SK-N-SH treated with all-trans-retinoic acid at 6 μM for 48 hours (cell line): ENCODE results near the gene NUDT2.
A peak's percentile ranks its signal among the peaks of the same experiment; 100 is the strongest.
"Not testable (repeated sequence)": the region's sequence is repeated elsewhere in the genome, so short reads cannot be mapped to it uniquely, and the experiment has no call there.

Experiments
- ATAC-seq: fragments of 200-7000 bp; cut with Tn5 transposase; 3 replicates; pipeline ENCODE4 v1.9.1; 2020; ENCODE audit warnings: mild to moderate bottlenecking, moderate library complexity
- ARNTL ChIP-seq: fragments of 450-650 bp; formaldehyde crosslinking; IDR thresholded peaks from 2 replicates; pipeline ENCODE4 v1.5.0; 2020; ENCODE audit warnings: low read depth, mild to moderate bottlenecking, moderate library complexity, borderline replicate concordance
- BACH2 ChIP-seq: fragments of 250-450 bp; sonication (Bioruptor Pico); IDR thresholded peaks from 2 replicates; pipeline ENCODE4 v1.9.0; 2021; ENCODE audit warnings: mild to moderate bottlenecking, borderline replicate concordance
- CREB5 ChIP-seq: fragments of 250-450 bp; sonication (Bioruptor Pico); IDR thresholded peaks from 2 replicates; pipeline ENCODE4 v1.5.1; 2020; ENCODE audit warnings: low read depth, mild to moderate bottlenecking, moderate library complexity
- CSRNP3 ChIP-seq: fragments of 250-450 bp; sonication (Bioruptor Pico); IDR thresholded peaks from 2 replicates; pipeline ENCODE4 v1.5.1; 2021; ENCODE audit warnings: mild to moderate bottlenecking, moderate library complexity
- ESRRG ChIP-seq: fragments of 250-450 bp; sonication (Bioruptor Pico); IDR thresholded peaks from 2 replicates; pipeline ENCODE4 v1.6.1; 2021; ENCODE audit warnings: mild to moderate bottlenecking
- GLIS3 ChIP-seq: fragments of 250-450 bp; sonication (Bioruptor Pico); IDR thresholded peaks from 2 replicates; pipeline ENCODE4 v1.5.0; 2020; ENCODE audit warnings: mild to moderate bottlenecking, moderate library complexity
- ISL1 ChIP-seq: fragments of 250-450 bp; sonication (Bioruptor Pico); IDR thresholded peaks from 2 replicates; pipeline ENCODE4 v2.1.2; 2022; ENCODE audit warnings: mild to moderate bottlenecking, moderate library complexity
- OSR1 ChIP-seq: fragments of 250-450 bp; sonication (Bioruptor Pico); IDR thresholded peaks from 2 replicates; pipeline ENCODE4 v1.8.0; 2022; ENCODE audit warnings: moderate library complexity, mild to moderate bottlenecking, inconsistent platforms
- PPARA ChIP-seq: fragments of 250-450 bp; sonication (Bioruptor Pico); IDR thresholded peaks from 2 replicates; pipeline ENCODE4 v1.5.0; 2020; ENCODE audit warnings: mild to moderate bottlenecking, borderline replicate concordance
- RARB ChIP-seq: fragments of 250-450 bp; sonication (Bioruptor Pico); IDR thresholded peaks from 2 replicates; pipeline ENCODE4 v1.8.0; 2021; ENCODE audit warnings: mild to moderate bottlenecking, moderate library complexity
- SNAI2 ChIP-seq: fragments of 250-450 bp; sonication (Bioruptor Pico); IDR thresholded peaks from 2 replicates; pipeline ENCODE4 v1.5.0; 2020; ENCODE audit warnings: mild to moderate bottlenecking, moderate library complexity
- TCF4 ChIP-seq: fragments of 250-450 bp; sonication (Bioruptor Pico); IDR thresholded peaks from 2 replicates; pipeline ENCODE4 v1.8.0; 2021; ENCODE audit warnings: mild to moderate bottlenecking, moderate library complexity, borderline replicate concordance
- TSHZ2 ChIP-seq: fragments of 250-450 bp; sonication (Bioruptor Pico); IDR thresholded peaks from 2 replicates; pipeline ENCODE4 v1.5.0; 2020; ENCODE audit warnings: mild to moderate bottlenecking, moderate library complexity
- ZC3H10 ChIP-seq: fragments of 250-450 bp; sonication (Bioruptor Pico); IDR thresholded peaks from 2 replicates; pipeline ENCODE4 v1.5.1; 2021; ENCODE audit warnings: mild to moderate bottlenecking, moderate library complexity
- ZFP3 ChIP-seq: fragments of 250-450 bp; sonication (Bioruptor Pico); IDR thresholded peaks from 2 replicates; pipeline ENCODE4 v1.5.0; 2020; ENCODE audit warnings: mild to moderate bottlenecking, moderate library complexity
- ZFP30 ChIP-seq: fragments of 450-650 bp; formaldehyde crosslinking; IDR thresholded peaks from 2 replicates; pipeline ENCODE4 v1.5.0; 2022; ENCODE audit warnings: mild to moderate bottlenecking, moderate library complexity
- ZNF565 ChIP-seq: fragments of 450-650 bp; formaldehyde crosslinking; conservative IDR thresholded peaks from 2 replicates; pipeline ENCODE4 v1.5.0; 2020; ENCODE audit warnings: low read depth, mild to moderate bottlenecking, moderate library complexity
- ZNF70 ChIP-seq: fragments of 450-650 bp; formaldehyde crosslinking; IDR thresholded peaks from 2 replicates; pipeline ENCODE4 v1.5.0; 2020; ENCODE audit warnings: mild to moderate bottlenecking, moderate library complexity
- ZNF8 ChIP-seq: fragments of 450-650 bp; formaldehyde crosslinking; IDR thresholded peaks from 2 replicates; pipeline ENCODE4 v1.5.0; 2020; ENCODE audit warnings: mild to moderate bottlenecking, moderate library complexity

NUDT2 gene

GRCh38 chr9:34291023-34291422, 38.3 kb upstream of the NUDT2 start (continued):
- no peak for TF ChIP-seq TSHZ2 (CRISPR knock-in tag)
- TF ChIP-seq CSRNP3 = no peak

- TF ChIP-seq ZNF8 (CRISPR knock-in tag) = no peak
- TF ChIP-seq ZNF70 (CRISPR knock-in tag) = no peak
- TF ChIP-seq TCF4 (CRISPR knock-in tag) = no peak
- no peak for TF ChIP-seq GLIS3 (CRISPR knock-in tag)
- no peak for TF ChIP-seq ARNTL (CRISPR knock-in tag)
- ATAC-seq = no peak
Observed at GRCh38 chr9:34291423-34291822, 37.9 kb upstream of the NUDT2 start.

GRCh38 chr9:34292552-34292951, 36.8 kb upstream of the NUDT2 start:
- TF ChIP-seq ZNF70 (CRISPR knock-in tag) = no peak
- no peak for ATAC-seq

GRCh38 chr9:34301064-34301463, 28.3 kb upstream of the NUDT2 start:
- ATAC-seq = not testable (repeated sequence)

GRCh38 chr9:34308316-34308715, 21.1 kb upstream of the NUDT2 start:
- not testable (repeated sequence) for ATAC-seq

- peak; percentile 56; the same call in 1 of the 3 replicates for ATAC-seq
- TF ChIP-seq OSR1 (CRISPR knock-in tag) (no peak), TCF4 (CRISPR knock-in tag) (0 out of 2 replicates have a peak, but pooled peaks have one; percentile 30)
- TF ChIP-seq, all 23 proteins: peak for 1
Observed at GRCh38 chr9:34310215-34310614, 19.2 kb upstream of the NUDT2 start.

- no peak for TF ChIP-seq ESRRG
- no peak for TF ChIP-seq BACH2 (CRISPR knock-in tag)
- TF ChIP-seq ZFP30 = peak; percentile 41; the same call in 1 of the 2 replicates
- no peak for TF ChIP-seq ZC3H10 (CRISPR knock-in tag)
- TF ChIP-seq ISL1 (CRISPR knock-in tag) = no peak
- no peak for TF ChIP-seq ZNF565 (CRISPR knock-in tag)
- TF ChIP-seq SNAI2 = no peak
- TF ChIP-seq OSR1 (CRISPR knock-in tag) = 0 out of 2 replicates have a peak, but pooled peaks have one; percentile 54
- TF ChIP-seq ZNF8 (CRISPR knock-in tag) = no peak
- no peak for TF ChIP-seq CREB5
Observed at GRCh38 chr9:34311499-34312185, 17.7 kb upstream of the NUDT2 start.

GRCh38 chr9:34317436-34317835, 11.9 kb upstream of the NUDT2 start:
- ATAC-seq = no peak
- TF ChIP-seq PPARA = no peak
- no peak for TF ChIP-seq TCF4 (CRISPR knock-in tag)
- no peak for TF ChIP-seq CSRNP3
- TF ChIP-seq RARB (CRISPR knock-in tag) = no peak
- no peak for TF ChIP-seq TSHZ2 (CRISPR knock-in tag)
- TF ChIP-seq ZNF8 (CRISPR knock-in tag) = no peak
- TF ChIP-seq ZFP3 (CRISPR knock-in tag) = no peak
- TF ChIP-seq OSR1 (CRISPR knock-in tag) = no peak
- TF ChIP-seq ESRRG = no peak
- no peak for TF ChIP-seq ZNF565 (CRISPR knock-in tag)
- TF ChIP-seq ZC3H10 (CRISPR knock-in tag) = no peak
- TF ChIP-seq ZFP30 = no peak

More at GRCh38 chr9:34311499-34312185, 17.7 kb upstream of the NUDT2 start:
- ATAC-seq = no peak
